Measurements from ENCODE around the gene HYLS1. TPM values are rescaled to one million over a fixed set of nuclear protein-coding genes. Genes with fewer than 3 reads are reported as not detected.
A peak's percentile ranks its signal among the peaks of the same experiment; 100 is the strongest.
"Not testable (repeated sequence)": the region's sequence is repeated elsewhere in the genome, so short reads cannot be mapped to it uniquely, and the experiment has no call there.

Gene HYLS1
- polyA plus RNA-seq, 3 donors from 2014 or later: 6.2 to 11.5 (median 7.7) TPM

GRCh38 chr11:125883375-125883774 lies 4.1 kb upstream of the HYLS1 start:
- peaks cover 0 to 2% (median 0%) of the 10 kb centered on the region in 6 donors for H3K9me3 Mint-ChIP-seq
- H3K4me3 Mint-ChIP-seq: no peak overlapping the region
- no peak overlapping the region for H3K27ac Mint-ChIP-seq
- DNase-seq: no peak
- H3K27me3 Mint-ChIP-seq (ENCODE audit: low read depth in 3 of 3): peaks cover 17 to 24% (median 19%) of the 10 kb centered on the region in 3 donors
- H3K4me1 Mint-ChIP-seq: peaks cover 14 to 21% of the 10 kb centered on the region in 2 donors
- H3K36me3 Mint-ChIP-seq: peaks cover 0 to 4% (median 0%) of the 10 kb centered on the region in 3 donors

- peak overlapping the region; percentile 85 to 97 (median 94) for H3K4me3 Mint-ChIP-seq
- H3K27me3 Mint-ChIP-seq (ENCODE audit: low read depth in 3 of 3): peaks cover 14 to 23% (median 17%) of the 10 kb centered on the region in 3 donors
- H3K9me3 Mint-ChIP-seq: peaks cover 0 to 2% (median 0%) of the 10 kb centered on the region in 6 donors
- peak overlapping the region; percentile 91 to 99 (median 96) for H3K27ac Mint-ChIP-seq
- H3K4me1 Mint-ChIP-seq: peaks cover 20 to 46% of the 10 kb centered on the region in 2 donors
- DNase-seq: no peak
- H3K36me3 Mint-ChIP-seq: no peaks in the 10 kb centered on the region
Observed at GRCh38 chr11:125886997-125887372, 483 bp upstream of the HYLS1 start.

- no peak for DNase-seq
- Mint-ChIP-seq H3K9me3 (peaks cover 0 to 2% (median 0%) of the 10 kb centered on the region in 6 donors), H3K27me3 (ENCODE audit: low read depth in 3 of 3) (peaks cover 14 to 21% (median 17%) of the 10 kb centered on the region in 3 donors)
Observed at GRCh38 chr11:125890447-125891100, 3.1 kb downstream of the HYLS1 start.

GRCh38 chr11:125892071-125892470 lies 4.6 kb downstream of the HYLS1 start:
- no peak for DNase-seq
- Mint-ChIP-seq H3K4me1 (peaks cover 15 to 41% of the 10 kb centered on the region in 2 donors), H3K9me3 (peaks cover 0 to 2% (median 0%) of the 10 kb centered on the region in 6 donors), H3K27me3 (ENCODE audit: low read depth in 3 of 3) (peaks cover 8 to 15% (median 12%) of the 10 kb centered on the region in 3 donors), H3K27ac (no peak overlapping the region), H3K4me3 (no peak overlapping the region), H3K36me3 (peaks cover 6 to 13% (median 11%) of the 10 kb centered on the region in 3 donors)

More at GRCh38 chr11:125890447-125891100, 3.1 kb downstream of the HYLS1 start:
- Mint-ChIP-seq H3K27ac (peak overlapping the region in 1 of 6 donors; percentile 55), H3K4me3 (peak overlapping the region in 2 of 5 donors; percentile 15 to 44), H3K4me1 (peaks cover 20 to 46% of the 10 kb centered on the region in 2 donors), H3K36me3 (peaks cover 6 to 13% (median 11%) of the 10 kb centered on the region in 3 donors)

- H3K27ac Mint-ChIP-seq: no peak overlapping the region
- H3K4me3 Mint-ChIP-seq: no peak overlapping the region
- H3K36me3 Mint-ChIP-seq: peaks cover 6 to 13% (median 11%) of the 10 kb centered on the region in 3 donors
- DNase-seq: no peak
- peaks cover 11 to 43% of the 10 kb centered on the region in 2 donors for H3K4me1 Mint-ChIP-seq
- H3K27me3 Mint-ChIP-seq (ENCODE audit: low read depth in 3 of 3): peaks cover 0 to 6% (median 3%) of the 10 kb centered on the region in 3 donors
- H3K9me3 Mint-ChIP-seq: no peaks in the 10 kb centered on the region
Observed at GRCh38 chr11:125892994-125893393, 5.5 kb downstream of the HYLS1 start.

- H3K9me3 Mint-ChIP-seq: peaks cover 0 to 2% (median 0%) of the 10 kb centered on the region in 6 donors
- H3K27ac Mint-ChIP-seq: peak overlapping the region in 3 of 6 donors; percentile 14 to 72 (median 34)
- no peak for DNase-seq
- peaks cover 5 to 19% (median 16%) of the 10 kb centered on the region in 3 donors for H3K27me3 Mint-ChIP-seq (ENCODE audit: low read depth in 3 of 3)
- H3K4me3 Mint-ChIP-seq: peak overlapping the region; percentile 55 to 79 (median 77)
- H3K4me1 Mint-ChIP-seq: peaks cover 31 to 72% of the 10 kb centered on the region in 2 donors
- H3K36me3 Mint-ChIP-seq: peaks cover 10 to 15% (median 12%) of the 10 kb centered on the region in 3 donors
Observed at GRCh38 chr11:125901872-125902271, 14.4 kb downstream of the HYLS1 start.

GRCh38 chr11:125902277-125902926 lies 14.9 kb downstream of the HYLS1 start:
- Mint-ChIP-seq H3K27ac (peak overlapping the region; percentile 84 to 92 (median 89)), H3K9me3 (peaks cover 0 to 2% (median 0%) of the 10 kb centered on the region in 6 donors), H3K27me3 (ENCODE audit: low read depth in 3 of 3) (peaks cover 7 to 20% (median 16%) of the 10 kb centered on the region in 3 donors), H3K4me1 (peaks cover 31 to 67% of the 10 kb centered on the region in 2 donors), H3K4me3 (peak overlapping the region; percentile 94 to 98 (median 96)), H3K36me3 (peaks cover 10 to 15% (median 12%) of the 10 kb centered on the region in 3 donors)
- no peak for DNase-seq

- H3K36me3 Mint-ChIP-seq: peaks cover 10 to 15% (median 12%) of the 10 kb centered on the region in 3 donors
- peak within 1 kb of the TSS; percentile 94 to 98 (median 96) for H3K4me3 Mint-ChIP-seq
- DNase-seq: peak; percentile 80 to 82 (median 80)
- peaks cover 12 to 20% (median 16%) of the 10 kb centered on the region in 3 donors for H3K27me3 Mint-ChIP-seq (ENCODE audit: low read depth in 3 of 3)
- H3K9me3 Mint-ChIP-seq: peaks cover 0 to 2% (median 0%) of the 10 kb centered on the region in 6 donors
- peaks cover 28 to 60% of the 10 kb centered on the region in 2 donors for H3K4me1 Mint-ChIP-seq
- peak within 1 kb of the TSS; percentile 84 to 92 (median 89) for H3K27ac Mint-ChIP-seq
Observed at GRCh38 chr11:125902927-125903710, 15.7 kb downstream of the HYLS1 start, which contains the start of gene PUS3. TSS of gene PUS3 (minus strand) at chr11:125903206. CDS start at chr11:125896284, 6,922 bp downstream.

- peak within 1 kb of the TSS; percentile 94 to 98 (median 96) for H3K4me3 Mint-ChIP-seq
- H3K27me3 Mint-ChIP-seq (ENCODE audit: low read depth in 3 of 3): peaks cover 13 to 20% (median 16%) of the 10 kb centered on the region in 3 donors
- DNase-seq: peak in 1 of 3 donors; percentile 20
- H3K27ac Mint-ChIP-seq: peak within 1 kb of the TSS in 3 of 6 donors; percentile 70 to 87 (median 84)
- peaks cover 10 to 14% (median 12%) of the 10 kb centered on the region in 3 donors for H3K36me3 Mint-ChIP-seq
- H3K4me1 Mint-ChIP-seq: peaks cover 28 to 58% of the 10 kb centered on the region in 2 donors
- peaks cover 0 to 2% (median 0%) of the 10 kb centered on the region in 6 donors for H3K9me3 Mint-ChIP-seq
Observed at GRCh38 chr11:125903711-125904659, 16.5 kb downstream of the HYLS1 start, which contains the start of gene DDX25. TSS of gene DDX25 (plus strand) at chr11:125904508. CDS start at chr11:125904518, 10 bp downstream.

GRCh38 chr11:125904678-125905077 lies 17.2 kb downstream of the HYLS1 start:
- no peak overlapping the region for H3K27ac Mint-ChIP-seq
- peaks cover 0 to 2% (median 0%) of the 10 kb centered on the region in 6 donors for H3K9me3 Mint-ChIP-seq
- peaks cover 4 to 7% (median 6%) of the 10 kb centered on the region in 3 donors for H3K36me3 Mint-ChIP-seq
- peaks cover 14 to 20% (median 16%) of the 10 kb centered on the region in 3 donors for H3K27me3 Mint-ChIP-seq (ENCODE audit: low read depth in 3 of 3)
- no peak for DNase-seq
- H3K4me3 Mint-ChIP-seq: peak overlapping the region; percentile 66 to 78 (median 67)
- H3K4me1 Mint-ChIP-seq: peaks cover 28 to 51% of the 10 kb centered on the region in 2 donors

- H3K9me3 Mint-ChIP-seq: no peaks in the 10 kb centered on the region
- H3K4me3 Mint-ChIP-seq: no peak overlapping the region
- no peaks in the 10 kb centered on the region for H3K36me3 Mint-ChIP-seq
- peaks cover 0 to 2% of the 10 kb centered on the region in 2 donors for H3K4me1 Mint-ChIP-seq
- no peak for DNase-seq
- H3K27ac Mint-ChIP-seq: no peak overlapping the region
- peaks cover 7 to 20% (median 18%) of the 10 kb centered on the region in 3 donors for H3K27me3 Mint-ChIP-seq (ENCODE audit: low read depth in 3 of 3)
Observed at GRCh38 chr11:125910226-125910849, 22.9 kb downstream of the HYLS1 start.

- H3K36me3 Mint-ChIP-seq, H3K9me3 Mint-ChIP-seq, H3K27ac Mint-ChIP-seq, H3K4me3 Mint-ChIP-seq, DNase-seq, H3K4me1 Mint-ChIP-seq: not testable (repeated sequence)
- H3K27me3 Mint-ChIP-seq (ENCODE audit: low read depth in 3 of 3): peaks cover 5 to 19% (median 12%) of the 10 kb centered on the region in 3 donors
Observed at GRCh38 chr11:125914601-125915000, 27.1 kb downstream of the HYLS1 start.
